AG10803 (cell line): Measurements from ENCODE around the gene HDAC6.
"Not testable (repeated sequence)": the region's sequence is repeated elsewhere in the genome, so short reads cannot be mapped to it uniquely, and the experiment has no call there.

Experiments
- DNase-seq: peaks from one replicate; pipeline ENCODE4 v3.0.0; 2010; ENCODE audit warnings: low read depth
- H3K4me3 ChIP-seq: 2 replicates; pipeline ENCODE4 v1.5.1; 2011; ENCODE audit warnings: mild to moderate bottlenecking, low read length, control low read depth
- TF ChIP-seq, protein P1 (sequence below): conservative IDR thresholded peaks from 2 replicates; pipeline ENCODE4 v1.5.1; 2011; ENCODE audit warnings: mild to moderate bottlenecking, low read length, control low read depth, inconsistent platforms

The HDAC6 gene

GRCh38 chrX:48852857-48853256, 51.0 kb downstream of the HDAC6 start:
- H3K4me3 ChIP-seq, result no peak overlapping the region
- TF ChIP-seq, protein P1, sequence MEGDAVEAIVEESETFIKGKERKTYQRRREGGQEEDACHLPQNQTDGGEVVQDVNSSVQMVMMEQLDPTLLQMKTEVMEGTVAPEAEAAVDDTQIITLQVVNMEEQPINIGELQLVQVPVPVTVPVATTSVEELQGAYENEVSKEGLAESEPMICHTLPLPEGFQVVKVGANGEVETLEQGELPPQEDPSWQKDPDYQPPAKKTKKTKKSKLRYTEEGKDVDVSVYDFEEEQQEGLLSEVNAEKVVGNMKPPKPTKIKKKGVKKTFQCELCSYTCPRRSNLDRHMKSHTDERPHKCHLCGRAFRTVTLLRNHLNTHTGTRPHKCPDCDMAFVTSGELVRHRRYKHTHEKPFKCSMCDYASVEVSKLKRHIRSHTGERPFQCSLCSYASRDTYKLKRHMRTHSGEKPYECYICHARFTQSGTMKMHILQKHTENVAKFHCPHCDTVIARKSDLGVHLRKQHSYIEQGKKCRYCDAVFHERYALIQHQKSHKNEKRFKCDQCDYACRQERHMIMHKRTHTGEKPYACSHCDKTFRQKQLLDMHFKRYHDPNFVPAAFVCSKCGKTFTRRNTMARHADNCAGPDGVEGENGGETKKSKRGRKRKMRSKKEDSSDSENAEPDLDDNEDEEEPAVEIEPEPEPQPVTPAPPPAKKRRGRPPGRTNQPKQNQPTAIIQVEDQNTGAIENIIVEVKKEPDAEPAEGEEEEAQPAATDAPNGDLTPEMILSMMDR, result no peak
- no peak for DNase-seq

GRCh38 chrX:48853494-48853893, 51.6 kb downstream of the HDAC6 start:
- not testable (repeated sequence) for DNase-seq, H3K4me3 ChIP-seq

DNA sequence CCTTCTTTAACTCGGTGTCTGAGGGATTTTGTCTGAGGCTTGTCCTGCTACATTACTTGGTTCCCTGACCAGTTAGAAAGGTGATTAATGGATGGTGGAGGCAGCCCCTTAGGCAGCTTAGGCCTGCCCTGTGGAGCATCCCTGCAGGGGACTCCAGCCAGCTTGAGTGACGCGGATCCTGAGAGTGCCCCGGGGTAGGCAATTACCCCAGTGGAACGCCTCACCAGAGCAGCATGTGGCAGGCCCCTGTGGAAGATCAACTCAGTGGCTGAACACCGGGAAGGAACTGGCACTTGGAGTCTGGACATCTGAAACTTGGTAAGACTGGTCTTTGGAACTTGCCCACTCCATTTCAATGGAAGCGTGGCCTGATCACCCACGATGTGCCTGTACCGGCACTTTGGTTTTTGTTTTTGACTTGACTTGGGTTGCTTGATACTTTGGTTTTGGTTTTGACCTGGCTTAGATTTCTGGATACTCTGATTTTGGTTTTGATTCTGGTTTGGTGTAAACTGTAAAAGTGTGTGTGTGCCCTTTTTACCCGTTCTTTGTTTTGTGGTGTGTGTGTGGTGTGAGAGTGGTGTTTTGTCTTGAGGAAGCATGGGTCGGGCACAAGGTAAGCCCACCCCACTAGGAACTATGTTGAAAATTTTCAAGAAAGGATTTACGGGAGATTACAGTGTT, 52.4 kb downstream of the HDAC6 start:
- H3K4me3 ChIP-seq, DNase-seq: not testable (repeated sequence)

- no peak overlapping the region for H3K4me3 ChIP-seq
- peak; percentile 1 for DNase-seq
- TF ChIP-seq, protein P1, result peak; percentile 35
Observed at GRCh38 chrX:48854898-48855297, 53.0 kb downstream of the HDAC6 start.

GRCh38 chrX:48864210-48864609, 62.3 kb downstream of the HDAC6 start:
- TF ChIP-seq, protein P1, result no peak
- peak; percentile 32 for DNase-seq
- no peak overlapping the region for H3K4me3 ChIP-seq

GRCh38 chrX:48872017-48872416, 70.2 kb downstream of the HDAC6 start:
- not testable (repeated sequence) for H3K4me3 ChIP-seq, DNase-seq
